ENCODE data around the gene COL20A1.

COL20A1 gene

DNA sequence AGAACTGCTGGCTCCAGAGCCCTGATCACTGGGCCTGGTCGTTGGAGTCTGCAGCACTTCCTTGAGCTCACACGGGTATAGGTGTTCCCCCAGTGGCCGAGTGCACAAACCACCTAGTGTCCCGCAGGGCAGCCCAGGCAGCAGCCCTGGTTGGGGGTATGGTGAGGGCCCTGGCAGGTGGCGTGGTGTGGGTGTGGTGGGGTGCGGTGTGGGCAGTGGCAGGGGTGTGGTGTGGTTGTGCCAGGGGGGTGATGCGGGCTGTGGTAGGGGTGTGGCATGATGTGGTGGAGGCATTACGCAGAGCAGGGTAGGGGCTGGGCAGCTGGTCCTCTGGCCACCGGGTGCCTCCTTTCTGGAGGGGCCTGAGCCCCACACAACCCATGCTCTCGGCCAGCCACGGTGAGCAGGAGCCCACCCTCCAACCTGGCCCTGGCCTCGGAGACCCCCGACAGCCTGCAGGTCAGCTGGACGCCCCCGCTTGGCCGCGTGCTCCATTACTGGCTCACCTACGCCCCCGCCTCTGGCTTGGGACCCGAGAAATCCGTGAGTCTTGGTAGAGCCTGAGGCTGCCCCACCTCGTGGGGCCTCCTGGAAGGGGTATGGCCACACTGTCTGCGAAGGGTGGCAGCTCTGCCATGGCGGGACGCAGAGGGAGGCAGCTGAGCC is 20.5 kb downstream of the COL20A1 start (continued):
- TF ChIP-seq BACH2 (CRISPR knock-in tag; IDR thresholded peaks at IDR 0.05; ENCODE audit: borderline replicate concordance): no peak

DNA sequence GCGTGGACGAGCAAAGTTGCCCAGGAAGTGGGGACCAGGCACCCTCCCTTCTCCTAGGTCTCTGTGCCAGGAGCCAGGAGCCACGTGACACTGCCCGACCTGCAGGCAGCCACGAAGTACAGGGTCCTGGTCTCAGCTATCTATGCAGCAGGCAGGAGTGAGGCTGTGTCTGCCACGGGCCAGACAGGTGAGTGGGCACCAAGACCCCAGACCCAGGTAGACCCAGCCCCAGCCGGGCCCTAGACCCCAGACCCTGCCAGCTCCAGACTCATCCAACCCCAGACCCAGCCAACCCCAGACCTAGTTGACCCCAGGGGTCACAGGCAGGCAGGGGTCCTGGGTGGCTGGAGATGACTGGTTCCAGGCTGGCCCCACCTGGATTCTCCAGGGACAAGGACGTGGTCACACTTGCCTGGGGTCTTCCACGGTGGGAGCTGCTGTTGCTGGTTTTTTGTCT is 21.1 kb downstream of the COL20A1 start:
- no peak for ATAC-seq
- TF ChIP-seq, protein P1, sequence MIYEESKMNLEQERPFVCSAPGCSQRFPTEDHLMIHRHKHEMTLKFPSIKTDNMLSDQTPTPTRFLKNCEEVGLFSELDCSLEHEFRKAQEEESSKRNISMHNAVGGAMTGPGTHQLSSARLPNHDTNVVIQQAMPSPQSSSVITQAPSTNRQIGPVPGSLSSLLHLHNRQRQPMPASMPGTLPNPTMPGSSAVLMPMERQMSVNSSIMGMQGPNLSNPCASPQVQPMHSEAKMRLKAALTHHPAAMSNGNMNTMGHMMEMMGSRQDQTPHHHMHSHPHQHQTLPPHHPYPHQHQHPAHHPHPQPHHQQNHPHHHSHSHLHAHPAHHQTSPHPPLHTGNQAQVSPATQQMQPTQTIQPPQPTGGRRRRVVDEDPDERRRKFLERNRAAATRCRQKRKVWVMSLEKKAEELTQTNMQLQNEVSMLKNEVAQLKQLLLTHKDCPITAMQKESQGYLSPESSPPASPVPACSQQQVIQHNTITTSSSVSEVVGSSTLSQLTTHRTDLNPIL (CRISPR knock-in tag; IDR thresholded peaks at IDR 0.05; ENCODE audit: low read depth): no peak
- no peak for TF ChIP-seq TCF4 (CRISPR knock-in tag; IDR thresholded peaks at IDR 0.05; ENCODE audit: borderline replicate concordance)
- TF ChIP-seq, protein P2, sequence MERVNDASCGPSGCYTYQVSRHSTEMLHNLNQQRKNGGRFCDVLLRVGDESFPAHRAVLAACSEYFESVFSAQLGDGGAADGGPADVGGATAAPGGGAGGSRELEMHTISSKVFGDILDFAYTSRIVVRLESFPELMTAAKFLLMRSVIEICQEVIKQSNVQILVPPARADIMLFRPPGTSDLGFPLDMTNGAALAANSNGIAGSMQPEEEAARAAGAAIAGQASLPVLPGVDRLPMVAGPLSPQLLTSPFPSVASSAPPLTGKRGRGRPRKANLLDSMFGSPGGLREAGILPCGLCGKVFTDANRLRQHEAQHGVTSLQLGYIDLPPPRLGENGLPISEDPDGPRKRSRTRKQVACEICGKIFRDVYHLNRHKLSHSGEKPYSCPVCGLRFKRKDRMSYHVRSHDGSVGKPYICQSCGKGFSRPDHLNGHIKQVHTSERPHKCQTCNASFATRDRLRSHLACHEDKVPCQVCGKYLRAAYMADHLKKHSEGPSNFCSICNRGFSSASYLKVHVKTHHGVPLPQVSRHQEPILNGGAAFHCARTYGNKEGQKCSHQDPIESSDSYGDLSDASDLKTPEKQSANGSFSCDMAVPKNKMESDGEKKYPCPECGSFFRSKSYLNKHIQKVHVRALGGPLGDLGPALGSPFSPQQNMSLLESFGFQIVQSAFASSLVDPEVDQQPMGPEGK (CRISPR knock-in tag; IDR thresholded peaks at IDR 0.05; ENCODE audit: borderline replicate concordance): no peak
- no peak for TF ChIP-seq ISL1 (CRISPR knock-in tag; IDR thresholded peaks at IDR 0.05)
- TF ChIP-seq OSR1 (CRISPR knock-in tag; IDR thresholded peaks at IDR 0.05): no peak
- no peak for TF ChIP-seq ZFP3 (CRISPR knock-in tag; IDR thresholded peaks at IDR 0.05)
- no peak for TF ChIP-seq ESRRG (CRISPR knock-in tag; IDR thresholded peaks at IDR 0.05)

DNA sequence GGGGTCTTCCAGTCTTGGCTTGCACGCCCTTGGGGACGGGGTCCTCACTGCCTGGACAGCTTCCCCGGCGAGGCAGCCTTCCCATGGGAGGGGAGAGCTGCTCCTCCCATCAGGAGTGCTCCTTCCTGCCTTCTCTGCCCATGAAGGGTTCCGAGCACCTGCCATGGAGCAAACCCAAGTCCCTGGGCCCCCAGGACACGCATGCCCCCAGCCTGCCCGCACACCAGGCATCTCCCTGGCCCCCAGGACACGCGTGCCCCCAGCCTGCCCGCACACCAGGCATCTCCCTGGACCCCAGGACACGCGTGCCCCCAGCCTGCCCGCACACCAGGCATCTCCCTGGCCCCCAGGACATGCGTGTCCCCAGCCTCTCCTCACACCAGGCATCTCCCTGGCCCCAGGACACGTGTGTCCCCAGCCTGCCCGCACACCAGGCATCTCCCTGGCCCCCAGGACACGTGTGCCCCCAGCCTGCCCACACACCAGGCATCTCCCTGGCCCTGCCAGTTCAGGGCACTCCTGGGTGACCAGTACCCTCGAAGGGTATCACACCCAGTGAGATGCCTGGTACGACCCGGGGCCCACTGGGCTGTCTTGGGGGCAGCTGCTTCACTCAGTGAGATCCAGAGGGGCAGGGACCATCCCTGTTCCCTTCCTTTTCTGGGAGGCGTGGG is 21.7 kb downstream of the COL20A1 start:
- no peak for ATAC-seq
- no peak for TF ChIP-seq ZNF565 (CRISPR knock-in tag; conservative IDR thresholded peaks at IDR 0.05; ENCODE audit: low read depth)
- no peak for TF ChIP-seq TOX (CRISPR knock-in tag; IDR thresholded peaks at IDR 0.05; ENCODE audit: borderline replicate concordance)
- no peak for TF ChIP-seq ZNF70 (CRISPR knock-in tag; IDR thresholded peaks at IDR 0.05)
- TF ChIP-seq ISL1 (CRISPR knock-in tag; IDR thresholded peaks at IDR 0.05): no peak
- TF ChIP-seq CSDC2 (CRISPR knock-in tag; IDR thresholded peaks at IDR 0.05): no peak
- no peak for TF ChIP-seq ARNTL (CRISPR knock-in tag; IDR thresholded peaks at IDR 0.05; ENCODE audit: borderline replicate concordance, low read depth)
- TF ChIP-seq OSR1 (CRISPR knock-in tag; IDR thresholded peaks at IDR 0.05): no peak
- TF ChIP-seq RARB (CRISPR knock-in tag; IDR thresholded peaks at IDR 0.05): no peak
- TF ChIP-seq BACH2 (CRISPR knock-in tag; IDR thresholded peaks at IDR 0.05; ENCODE audit: borderline replicate concordance): no peak
- no peak for TF ChIP-seq PPARA (CRISPR knock-in tag; IDR thresholded peaks at IDR 0.05; ENCODE audit: borderline replicate concordance)
- TF ChIP-seq, protein P3, sequence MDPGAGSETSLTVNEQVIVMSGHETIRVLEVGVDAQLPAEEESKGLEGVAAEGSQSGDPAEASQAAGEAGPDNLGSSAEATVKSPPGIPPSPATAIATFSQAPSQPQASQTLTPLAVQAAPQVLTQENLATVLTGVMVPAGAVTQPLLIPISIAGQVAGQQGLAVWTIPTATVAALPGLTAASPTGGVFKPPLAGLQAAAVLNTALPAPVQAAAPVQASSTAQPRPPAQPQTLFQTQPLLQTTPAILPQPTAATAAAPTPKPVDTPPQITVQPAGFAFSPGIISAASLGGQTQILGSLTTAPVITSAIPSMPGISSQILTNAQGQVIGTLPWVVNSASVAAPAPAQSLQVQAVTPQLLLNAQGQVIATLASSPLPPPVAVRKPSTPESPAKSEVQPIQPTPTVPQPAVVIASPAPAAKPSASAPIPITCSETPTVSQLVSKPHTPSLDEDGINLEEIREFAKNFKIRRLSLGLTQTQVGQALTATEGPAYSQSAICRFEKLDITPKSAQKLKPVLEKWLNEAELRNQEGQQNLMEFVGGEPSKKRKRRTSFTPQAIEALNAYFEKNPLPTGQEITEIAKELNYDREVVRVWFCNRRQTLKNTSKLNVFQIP (CRISPR knock-in tag; IDR thresholded peaks at IDR 0.05; ENCODE audit: borderline replicate concordance, low read depth): no peak
- no peak for TF ChIP-seq ZFP30 (CRISPR knock-in tag; IDR thresholded peaks at IDR 0.05)
- TF ChIP-seq ESRRG (CRISPR knock-in tag; IDR thresholded peaks at IDR 0.05): no peak
- TF ChIP-seq, protein P2 (CRISPR knock-in tag; IDR thresholded peaks at IDR 0.05; ENCODE audit: borderline replicate concordance): no peak
- TF ChIP-seq, protein P4, sequence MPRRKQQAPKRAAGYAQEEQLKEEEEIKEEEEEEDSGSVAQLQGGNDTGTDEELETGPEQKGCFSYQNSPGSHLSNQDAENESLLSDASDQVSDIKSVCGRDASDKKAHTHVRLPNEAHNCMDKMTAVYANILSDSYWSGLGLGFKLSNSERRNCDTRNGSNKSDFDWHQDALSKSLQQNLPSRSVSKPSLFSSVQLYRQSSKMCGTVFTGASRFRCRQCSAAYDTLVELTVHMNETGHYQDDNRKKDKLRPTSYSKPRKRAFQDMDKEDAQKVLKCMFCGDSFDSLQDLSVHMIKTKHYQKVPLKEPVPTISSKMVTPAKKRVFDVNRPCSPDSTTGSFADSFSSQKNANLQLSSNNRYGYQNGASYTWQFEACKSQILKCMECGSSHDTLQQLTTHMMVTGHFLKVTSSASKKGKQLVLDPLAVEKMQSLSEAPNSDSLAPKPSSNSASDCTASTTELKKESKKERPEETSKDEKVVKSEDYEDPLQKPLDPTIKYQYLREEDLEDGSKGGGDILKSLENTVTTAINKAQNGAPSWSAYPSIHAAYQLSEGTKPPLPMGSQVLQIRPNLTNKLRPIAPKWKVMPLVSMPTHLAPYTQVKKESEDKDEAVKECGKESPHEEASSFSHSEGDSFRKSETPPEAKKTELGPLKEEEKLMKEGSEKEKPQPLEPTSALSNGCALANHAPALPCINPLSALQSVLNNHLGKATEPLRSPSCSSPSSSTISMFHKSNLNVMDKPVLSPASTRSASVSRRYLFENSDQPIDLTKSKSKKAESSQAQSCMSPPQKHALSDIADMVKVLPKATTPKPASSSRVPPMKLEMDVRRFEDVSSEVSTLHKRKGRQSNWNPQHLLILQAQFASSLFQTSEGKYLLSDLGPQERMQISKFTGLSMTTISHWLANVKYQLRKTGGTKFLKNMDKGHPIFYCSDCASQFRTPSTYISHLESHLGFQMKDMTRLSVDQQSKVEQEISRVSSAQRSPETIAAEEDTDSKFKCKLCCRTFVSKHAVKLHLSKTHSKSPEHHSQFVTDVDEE (CRISPR knock-in tag; IDR thresholded peaks at IDR 0.05): no peak
